Liver (tissue), 9 donors: ENCODE results near the gene EHMT1. TPM values are rescaled to one million over a fixed set of nuclear protein-coding genes. Genes with fewer than 3 reads are reported as not detected.

ENCODE experiments used
- DNase-seq: peaks from one replicate; pipeline ENCODE4 v3.0.0-alpha.2; 2017; ENCODE audit warnings: low spot score
- H3K27ac ChIP-seq, 2 donors: one replicate each; pipeline ENCODE4 v1.7.0; 2013; ENCODE audit warnings: inconsistent platforms in 2 of 2, low read length in 2 of 2, control low read depth in 1 of 2, low read depth in 1 of 2, mild to moderate bottlenecking in 1 of 2
- H3K27me3 ChIP-seq, 4 donors: one replicate each; pipeline versions ENCODE4 v1.6.1 to v1.7.0; 2013; ENCODE audit warnings: low read length in 3 of 4, inconsistent platforms in 1 of 4, mild to moderate bottlenecking in 1 of 4, moderate library complexity in 1 of 4; ENCODE audit not compliant: control insufficient read depth in 4 of 4, insufficient read depth in 4 of 4
- H3K36me3 ChIP-seq, 4 donors: one replicate each; pipeline versions ENCODE4 v1.6.1 to v1.7.0; 2013; ENCODE audit warnings: low read length in 3 of 4, mild to moderate bottlenecking in 3 of 4, low read depth in 1 of 4, moderate library complexity in 1 of 4; ENCODE audit not compliant: control insufficient read depth in 4 of 4, insufficient read depth in 3 of 4
- H3K4me1 ChIP-seq, 4 donors: one replicate each; pipeline versions ENCODE4 v1.6.1 to v1.7.0; 2013; ENCODE audit warnings: low read length in 3 of 4, mild to moderate bottlenecking in 3 of 4, moderate library complexity in 1 of 4; ENCODE audit not compliant: control insufficient read depth in 4 of 4, insufficient read depth in 4 of 4
- H3K4me3 ChIP-seq, 3 donors: one replicate each; pipeline versions ENCODE4 v1.6.1 to v1.7.0; 2013; ENCODE audit warnings: low read length in 3 of 3, control low read depth in 1 of 3, low read depth in 1 of 3, mild to moderate bottlenecking in 1 of 3
- H3K9ac ChIP-seq, 2 donors: one replicate each; pipeline ENCODE4 v1.7.0; 2013; ENCODE audit warnings: low read length in 2 of 2, mild to moderate bottlenecking in 2 of 2, moderate library complexity in 2 of 2, control low read depth in 1 of 2, low read depth in 1 of 2
- H3K9me3 ChIP-seq, 4 donors: one replicate each; pipeline versions ENCODE4 v1.6.1 to v1.7.0; 2013; ENCODE audit warnings: low read length in 3 of 4; ENCODE audit not compliant: control insufficient read depth in 4 of 4
- CTCF ChIP-seq: fragments of 150-350 bp; IDR thresholded peaks from 2 replicates; pipeline ENCODE4 v1.5.1; 2017; ENCODE audit warnings: improper control_type of control experiment, low read depth, low read length; ENCODE audit not compliant: missing input control
- EGR1 ChIP-seq, 2 donors: IDR thresholded peaks; 2 replicates each; pipeline ENCODE4 v1.6.1; 2016 to 2018; ENCODE audit warnings: antibody characterized with exemption in 2 of 2, low read depth in 2 of 2
- FOXA1 ChIP-seq: IDR thresholded peaks from 2 replicates; pipeline ENCODE4 v1.6.1; 2016; ENCODE audit warnings: antibody characterized with exemption
- FOXA2 ChIP-seq: IDR thresholded peaks from 2 replicates; pipeline ENCODE4 v1.6.1; 2016; ENCODE audit warnings: antibody characterized with exemption
- GABPA ChIP-seq, 2 donors: IDR thresholded peaks in 1 of 2; conservative IDR thresholded peaks in 1 of 2; 2 replicates each; pipeline ENCODE4 v1.6.1; 2016; ENCODE audit warnings: antibody characterized with exemption in 2 of 2, mild to moderate bottlenecking in 1 of 2, moderate library complexity in 1 of 2
- HNF4A ChIP-seq, 2 donors: conservative IDR thresholded peaks; 2 replicates each; pipeline ENCODE4 v1.6.1; 2016; ENCODE audit warnings: antibody characterized with exemption in 2 of 2, mild to moderate bottlenecking in 2 of 2
- RAD21 ChIP-seq, 2 donors: IDR thresholded peaks; 2 replicates each; pipeline ENCODE4 v1.6.1; 2016; ENCODE audit warnings: antibody characterized with exemption in 2 of 2, mild to moderate bottlenecking in 2 of 2
- REST ChIP-seq: IDR thresholded peaks from 2 replicates; pipeline ENCODE4 v1.6.1; 2016; ENCODE audit warnings: antibody characterized with exemption, mild to moderate bottlenecking
- RXRA ChIP-seq, 2 donors: IDR thresholded peaks; 2 replicates each; pipeline ENCODE4 v1.6.1; 2017 to 2018; ENCODE audit warnings: antibody characterized with exemption in 2 of 2, mild to moderate bottlenecking in 1 of 2
- TAF1 ChIP-seq: conservative IDR thresholded peaks from 2 replicates; pipeline ENCODE4 v1.6.1; 2016; ENCODE audit warnings: antibody characterized with exemption, mild to moderate bottlenecking
- YY1 ChIP-seq: IDR thresholded peaks from 2 replicates; pipeline ENCODE4 v1.6.1; 2016; ENCODE audit warnings: antibody characterized with exemption, mild to moderate bottlenecking
- ZBTB33 ChIP-seq: IDR thresholded peaks from 2 replicates; pipeline ENCODE4 v1.6.1; 2016; ENCODE audit warnings: antibody characterized with exemption
- WGBS: extraction: QIAGEN DNeasy Blood & Tissue Kit; methylation state at CpG from one replicate; pipeline ENCODE4 v1.1.7; 2013; 5-methylcytosine and 5-hydroxymethylcytosine counted together
- polyA plus RNA-seq, 2 donors: library from polyadenylated mRNA; stranded (reverse) in 1 of 2; unstranded in 1 of 2; fragments of 200-250 nt in 1 of 2; fragments of >200 nt in 1 of 2; fragmentation: Nextera tagmentation in 1 of 2; extraction: Ambion mirVana in 1 of 2; gene quantifications; one replicate each; pipeline versions ENCODE4 v1.2.1 to v1.2.3, GENCODE V29; 2013 to 2015
- total RNA-seq, 2 donors: library from RNA; depleted of rRNA; stranded (reverse); fragments of >200 nt; gene quantifications; one replicate each; pipeline ENCODE4 v1.2.3, GENCODE V29; 2014
- donor health status: healthy.
- donor health status: healthy.
- donor health status: healthy.
- donor health status: healthy.
- donor health status: healthy.

The EHMT1 gene
- total and polyA plus RNA-seq, 4 donors = 16.1 to 48.2 (median 27.3) TPM

- no peak for TF ChIP-seq ZBTB33
- TF ChIP-seq RXRA (IDR thresholded peaks at IDR 0.05) = no peak
Observed at GRCh38 chr9:137581361-137582285, 37.2 kb upstream of the EHMT1 start (continued).

- Histone ChIP-seq H3K27me3 (no peaks in the 10 kb centered on the region), H3K27ac (no peak overlapping the region), H3K36me3 (peaks cover 7 to 30% (median 13%) of the 10 kb centered on the region in 4 donors), H3K9ac (no peak overlapping the region), H3K4me1 (peaks cover 6 to 21% (median 7%) of the 10 kb centered on the region in 4 donors), H3K4me3 (no peak overlapping the region), H3K9me3 (no peaks in the 10 kb centered on the region)
- no peak for TF ChIP-seq RXRA (IDR thresholded peaks at IDR 0.05)
- no peak for TF ChIP-seq ZBTB33
- no peak for TF ChIP-seq TAF1
- no peak for TF ChIP-seq REST
- TF ChIP-seq FOXA2 = no peak
- TF ChIP-seq GABPA (IDR thresholded peaks at IDR 0.05 in 1 of 2, conservative IDR thresholded peaks at IDR 0.05 in 1 of 2) = no peak
- TF ChIP-seq RAD21 (IDR thresholded peaks at IDR 0.05) = peak in 1 of 2 donors; percentile 75
- no peak for TF ChIP-seq YY1
- TF ChIP-seq FOXA1 = no peak
- TF ChIP-seq CTCF = peak; percentile 26
- no peak for TF ChIP-seq EGR1 (IDR thresholded peaks at IDR 0.05; ENCODE audit: low read depth in 2 of 2)
- no peak for TF ChIP-seq HNF4A (conservative IDR thresholded peaks at IDR 0.05)
- no peak for DNase-seq
- 84% methylated on average over 20 of the region's 20 CpGs for WGBS
Observed at GRCh38 chr9:137582286-137582860, 36.4 kb upstream of the EHMT1 start.
